Measurements from ENCODE around the gene TNRC18.
"Not testable (repeated sequence)": the region's sequence is repeated elsewhere in the genome, so short reads cannot be mapped to it uniquely, and the experiment has no call there.

TNRC18 gene

DNA sequence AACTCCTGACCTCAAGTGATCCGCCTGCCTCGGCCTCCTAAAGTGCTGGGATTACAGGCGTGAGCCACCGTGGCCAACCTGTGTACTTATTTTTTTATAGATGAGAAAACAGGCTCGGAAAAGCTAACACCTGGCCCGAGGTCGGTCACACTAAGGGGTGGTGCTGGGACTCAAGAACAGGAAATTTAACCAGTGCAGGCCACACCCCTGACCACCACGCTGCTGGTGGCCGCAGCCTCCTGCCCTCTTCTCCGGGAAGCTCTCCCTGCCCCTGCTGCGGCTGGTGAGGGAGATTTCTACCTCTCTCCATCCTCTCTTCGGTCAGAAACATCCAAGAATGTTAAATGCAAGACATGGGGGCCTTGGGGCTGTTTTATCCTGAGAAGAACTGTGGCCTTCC, 63.2 kb downstream of the TNRC18 start:
- ChIA-PET CTCF (no interaction called here), POLR2A (ENCODE audit: low non-redundant PET) (no interaction called here)
- no peak overlapping the region for H3K27ac ChIP-seq
- no peak for DNase-seq (ENCODE audit: low spot score)
- TF ChIP-seq, protein P1, sequence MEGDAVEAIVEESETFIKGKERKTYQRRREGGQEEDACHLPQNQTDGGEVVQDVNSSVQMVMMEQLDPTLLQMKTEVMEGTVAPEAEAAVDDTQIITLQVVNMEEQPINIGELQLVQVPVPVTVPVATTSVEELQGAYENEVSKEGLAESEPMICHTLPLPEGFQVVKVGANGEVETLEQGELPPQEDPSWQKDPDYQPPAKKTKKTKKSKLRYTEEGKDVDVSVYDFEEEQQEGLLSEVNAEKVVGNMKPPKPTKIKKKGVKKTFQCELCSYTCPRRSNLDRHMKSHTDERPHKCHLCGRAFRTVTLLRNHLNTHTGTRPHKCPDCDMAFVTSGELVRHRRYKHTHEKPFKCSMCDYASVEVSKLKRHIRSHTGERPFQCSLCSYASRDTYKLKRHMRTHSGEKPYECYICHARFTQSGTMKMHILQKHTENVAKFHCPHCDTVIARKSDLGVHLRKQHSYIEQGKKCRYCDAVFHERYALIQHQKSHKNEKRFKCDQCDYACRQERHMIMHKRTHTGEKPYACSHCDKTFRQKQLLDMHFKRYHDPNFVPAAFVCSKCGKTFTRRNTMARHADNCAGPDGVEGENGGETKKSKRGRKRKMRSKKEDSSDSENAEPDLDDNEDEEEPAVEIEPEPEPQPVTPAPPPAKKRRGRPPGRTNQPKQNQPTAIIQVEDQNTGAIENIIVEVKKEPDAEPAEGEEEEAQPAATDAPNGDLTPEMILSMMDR (conservative IDR thresholded peaks at IDR 0.05; ENCODE audit: low read depth) = no peak

DNA sequence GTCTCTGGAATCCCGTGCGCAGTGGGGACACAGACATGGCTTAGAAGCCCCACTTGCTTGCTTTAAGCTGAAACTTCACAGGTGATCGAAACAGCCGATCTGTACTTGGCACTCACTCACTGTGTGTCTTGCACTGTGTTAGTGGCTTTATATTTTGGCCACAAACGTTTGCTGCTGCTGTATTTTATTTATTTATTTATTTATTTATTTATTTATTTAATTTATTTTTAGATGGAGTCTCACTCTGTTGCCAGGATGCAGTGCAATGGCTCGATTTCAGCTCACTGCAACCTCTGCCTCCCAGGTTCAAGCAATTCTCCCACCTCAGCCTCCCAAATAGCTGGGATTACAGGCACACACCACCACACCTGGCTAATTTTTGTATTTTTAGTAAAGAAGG, 63.6 kb downstream of the TNRC18 start:
- CTCF ChIA-PET; H3K27ac ChIP-seq; DNase-seq (ENCODE audit: low spot score); POLR2A ChIA-PET (ENCODE audit: low non-redundant PET): not testable (repeated sequence)

DNA sequence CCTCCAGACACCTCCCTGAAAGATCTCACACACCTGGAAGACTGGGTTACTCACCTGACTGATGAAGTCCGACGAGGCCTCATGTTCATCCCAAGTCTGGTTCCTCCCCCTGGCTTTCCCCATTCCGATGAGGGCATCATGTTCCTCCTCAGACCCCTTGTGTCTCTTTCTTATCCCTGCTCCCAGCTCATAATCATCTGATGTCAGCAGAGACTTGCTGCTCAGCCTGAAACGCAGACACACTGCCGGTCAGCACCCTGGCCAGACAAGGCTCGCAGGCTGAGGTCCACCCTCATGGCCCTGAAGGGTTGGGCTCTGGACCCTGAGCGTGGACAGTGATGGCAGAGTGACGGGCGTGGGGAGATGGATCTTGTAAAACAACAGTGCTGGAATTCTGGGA, 64.3 kb downstream of the TNRC18 start:
- no peak overlapping the region for H3K27ac ChIP-seq
- CTCF ChIA-PET = no interaction called here
- TF ChIP-seq, protein P1 (conservative IDR thresholded peaks at IDR 0.05; ENCODE audit: low read depth) = no peak
- DNase-seq (ENCODE audit: low spot score) = no peak
- POLR2A ChIA-PET (ENCODE audit: low non-redundant PET) = no interaction called here

DNA sequence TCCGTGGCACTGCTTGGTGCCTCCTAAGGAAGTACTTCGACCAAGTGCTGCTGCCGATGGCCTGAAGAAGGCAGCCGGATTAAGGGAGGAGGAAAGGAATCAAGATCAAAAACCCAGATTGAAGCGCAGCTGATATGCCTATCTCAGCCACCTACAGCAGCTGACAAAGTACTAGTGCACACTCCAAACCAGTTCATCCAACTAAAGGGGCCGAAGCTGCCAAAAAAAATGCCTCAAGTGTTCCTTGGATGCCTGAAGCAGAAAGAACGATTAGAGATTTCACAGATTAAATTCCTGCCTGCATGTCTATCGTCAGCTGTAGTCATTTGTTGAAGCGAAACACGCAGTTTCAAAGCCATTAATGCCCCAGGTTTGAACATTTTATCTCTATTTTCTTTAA, 65.7 kb downstream of the TNRC18 start:
- ChIA-PET CTCF (interaction anchor here (0.7 kb wide), 1 partner anchor 152 kb away, joined by 4 read pairs; no protein-coding TSS in a partner anchor), POLR2A (ENCODE audit: low non-redundant PET) (no interaction called here)
- DNase-seq (ENCODE audit: low spot score) = no peak
- H3K27ac ChIP-seq = 0 out of 2 replicates have a peak overlapping the region, but pooled peaks have one; percentile 3
- TF ChIP-seq, protein P1 (conservative IDR thresholded peaks at IDR 0.05; ENCODE audit: low read depth) = no peak

DNA sequence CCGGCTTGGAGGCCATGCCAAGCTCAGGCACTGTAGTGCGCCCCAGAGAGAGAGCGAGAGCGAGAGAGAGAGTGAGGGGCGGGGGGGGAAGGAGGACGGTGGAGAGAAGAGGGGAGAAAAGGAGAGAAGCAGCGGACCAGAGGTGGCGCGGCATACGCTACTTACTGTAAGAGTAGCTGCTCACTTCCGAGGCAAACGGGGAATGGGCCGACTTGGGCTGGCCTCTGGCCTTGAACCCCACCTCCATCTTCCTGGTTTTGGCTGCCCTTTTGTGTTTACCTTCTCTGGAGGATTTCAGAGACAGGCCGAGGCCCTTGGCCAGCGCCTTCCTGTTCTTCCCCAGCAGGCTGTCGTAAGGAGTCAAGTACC, 66.9 kb downstream of the TNRC18 start:
- TF ChIP-seq, protein P1 (conservative IDR thresholded peaks at IDR 0.05; ENCODE audit: low read depth) = no peak

DNA sequence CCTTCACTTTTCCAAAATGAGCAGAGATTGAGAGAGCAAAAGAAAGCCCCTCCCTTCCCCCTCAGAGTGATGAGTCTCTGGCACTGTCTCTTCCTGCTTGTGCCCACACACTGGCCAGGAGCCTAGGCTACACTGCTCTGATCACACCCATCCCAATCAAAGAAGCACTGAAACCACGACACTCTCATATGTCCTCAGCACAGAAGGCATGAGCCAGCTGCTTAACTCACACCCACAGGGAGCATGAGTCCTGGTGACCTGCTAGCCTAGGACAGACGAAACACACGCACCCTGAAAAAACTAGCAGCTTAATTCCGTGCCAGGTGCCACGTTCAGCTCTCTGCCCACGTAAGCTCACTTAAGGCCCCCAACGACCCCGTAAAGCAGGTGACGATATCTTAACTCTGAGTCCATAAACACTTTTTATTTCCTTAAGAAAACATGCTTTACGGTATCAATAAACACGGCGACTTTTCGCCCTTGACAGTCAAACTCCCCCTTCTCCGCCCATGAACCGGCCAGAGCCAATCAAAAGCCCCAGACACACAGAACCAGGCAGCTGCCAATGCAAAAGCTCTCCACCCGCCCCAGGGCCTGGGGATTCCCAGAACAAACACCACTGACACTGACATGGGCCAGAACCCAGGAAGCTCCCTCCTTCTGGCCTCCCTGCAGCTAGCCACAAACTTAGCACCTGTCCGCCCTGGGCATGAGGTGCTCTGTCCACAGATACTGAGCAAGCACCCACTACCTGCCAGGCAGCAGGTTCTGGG, 69.0 kb downstream of the TNRC18 start:
- ChIA-PET CTCF (interaction anchor here (1.6 kb wide), 1 partner anchor 11 kb away, joined by 8 read pairs; no protein-coding TSS in a partner anchor), POLR2A (ENCODE audit: low non-redundant PET) (no interaction called here)
- DNase-seq (ENCODE audit: low spot score) = no peak
- TF ChIP-seq, protein P1 (conservative IDR thresholded peaks at IDR 0.05; ENCODE audit: low read depth) = no peak
- H3K27ac ChIP-seq = peak overlapping the region; percentile 10

More for the DNA sequence above, 66.9 kb downstream of the TNRC18 start:
- ChIA-PET POLR2A (ENCODE audit: low non-redundant PET) (no interaction called here), CTCF (no interaction called here)
- no peak overlapping the region; the same call in 1 of the 2 replicates for H3K27ac ChIP-seq
- no peak for DNase-seq (ENCODE audit: low spot score)

DNA sequence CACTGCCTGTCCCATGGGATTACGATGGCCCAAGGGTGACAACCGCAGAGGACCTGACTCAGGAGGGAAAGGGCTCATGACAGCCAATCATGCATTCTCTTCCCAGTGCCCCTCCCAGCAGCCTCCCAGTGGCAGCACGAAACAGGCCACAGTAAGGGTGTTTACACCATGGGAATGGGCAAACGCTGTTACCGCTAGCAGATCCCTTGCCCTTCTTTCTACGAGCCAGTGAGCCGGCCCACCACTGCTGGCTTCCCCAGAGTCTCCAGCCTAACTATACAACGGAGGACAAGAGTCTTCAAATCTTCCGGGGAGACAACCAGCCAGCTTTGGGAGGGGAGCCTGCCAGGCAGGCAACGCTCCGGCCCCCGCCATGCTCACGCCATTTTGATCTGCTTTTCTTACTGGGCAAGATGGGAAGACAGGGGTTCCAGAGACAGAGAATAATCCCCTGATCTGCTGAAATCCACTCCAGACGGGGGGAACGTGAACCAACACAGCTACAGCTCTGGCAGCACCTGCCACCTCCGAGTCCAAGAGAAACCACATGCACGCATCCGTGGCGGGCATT, 71.1 kb downstream of the TNRC18 start:
- TF ChIP-seq, protein P1 (conservative IDR thresholded peaks at IDR 0.05; ENCODE audit: low read depth) = no peak
- no peak for DNase-seq (ENCODE audit: low spot score)
- ChIA-PET CTCF (interaction anchor here (0.7 kb wide), 1 partner anchor 17 kb away, joined by 3 read pairs; no protein-coding TSS in a partner anchor), POLR2A (ENCODE audit: low non-redundant PET) (no interaction called here)
- H3K27ac ChIP-seq = peak overlapping the region; percentile 20
